ENCODE data around the gene DCTN2.
"Not testable (repeated sequence)": the region's sequence is repeated elsewhere in the genome, so short reads cannot be mapped to it uniquely, and the experiment has no call there.

The DCTN2 gene

GRCh38 chr12:57498132-57498502 lies 48.9 kb downstream of the DCTN2 start:
- in situ Hi-C loops (cut with MboI; ENCODE audit: low sequenced_read_pairs, unreplicated experiment), result no loop called here
- TF ChIP-seq CTCF (IDR thresholded peaks at IDR 0.05; ENCODE audit: borderline replicate concordance, control extremely low read depth, extremely low read depth, insufficient read depth, missing control alignments), result no peak
- DNase-seq (ENCODE audit: low spot score), result no peak

- in situ Hi-C loops (cut with MboI; ENCODE audit: low sequenced_read_pairs, unreplicated experiment), result no loop called here
- no peak for TF ChIP-seq CTCF (IDR thresholded peaks at IDR 0.05; ENCODE audit: borderline replicate concordance, control extremely low read depth, extremely low read depth, insufficient read depth, missing control alignments)
- DNase-seq (ENCODE audit: low spot score), result no peak
Measured at GRCh38 chr12:57497223-57498131, 49.5 kb downstream of the DCTN2 start.

GRCh38 chr12:57496822-57497221 lies 50.2 kb downstream of the DCTN2 start:
- DNase-seq (ENCODE audit: low spot score), result no peak
- no peak for TF ChIP-seq CTCF (IDR thresholded peaks at IDR 0.05; ENCODE audit: borderline replicate concordance, control extremely low read depth, extremely low read depth, insufficient read depth, missing control alignments)
- in situ Hi-C loops (cut with MboI; ENCODE audit: low sequenced_read_pairs, unreplicated experiment), result no loop called here

GRCh38 chr12:57495051-57495701 lies 51.8 kb downstream of the DCTN2 start:
- DNase-seq (ENCODE audit: low spot score); in situ Hi-C loops (cut with MboI; ENCODE audit: low sequenced_read_pairs, unreplicated experiment): not testable (repeated sequence)

- in situ Hi-C loops (cut with MboI; ENCODE audit: low sequenced_read_pairs, unreplicated experiment), result no loop called here
- no peak for TF ChIP-seq CTCF (IDR thresholded peaks at IDR 0.05; ENCODE audit: borderline replicate concordance, control extremely low read depth, extremely low read depth, insufficient read depth, missing control alignments)
- DNase-seq (ENCODE audit: low spot score), result no peak
Measured at GRCh38 chr12:57491393-57492280, 55.4 kb downstream of the DCTN2 start.

GRCh38 chr12:57490126-57490525 lies 56.9 kb downstream of the DCTN2 start:
- no peak for TF ChIP-seq CTCF (IDR thresholded peaks at IDR 0.05; ENCODE audit: borderline replicate concordance, control extremely low read depth, extremely low read depth, insufficient read depth, missing control alignments)
- DNase-seq (ENCODE audit: low spot score), result no peak
- in situ Hi-C loops (cut with MboI; ENCODE audit: low sequenced_read_pairs, unreplicated experiment), result no loop called here
